ENCODE measurements around the gene PKIB. TPM values are rescaled to one million over a fixed set of nuclear protein-coding genes. Genes with fewer than 3 reads are reported as not detected.
"Not testable (repeated sequence)": the region's sequence is repeated elsewhere in the genome, so short reads cannot be mapped to it uniquely, and the experiment has no call there.

Gene PKIB
- polyA plus RNA-seq, 5 donors: 1.7 to 2.7 (median 2.0) TPM

DNA sequence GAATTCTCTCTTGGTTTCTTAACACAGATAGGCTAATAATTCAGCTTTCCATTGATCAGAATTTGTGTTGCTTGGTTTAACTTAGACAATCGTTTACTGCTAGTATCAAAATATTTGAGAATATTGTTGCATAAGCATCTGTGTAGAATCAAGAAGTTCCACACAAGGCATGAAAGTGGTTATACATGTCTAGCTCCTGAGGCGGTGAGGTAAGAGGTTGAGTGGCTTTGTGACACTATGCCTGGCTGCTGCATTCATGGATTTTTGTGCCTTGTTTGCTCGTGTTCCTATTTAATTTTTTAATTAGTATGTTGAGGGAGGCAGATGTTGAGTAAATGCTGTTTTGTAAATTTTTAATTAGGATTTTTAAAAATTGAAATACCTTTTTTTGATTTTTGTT, 10.2 kb downstream of the PKIB start:
- no peak for DNase-seq

DNA sequence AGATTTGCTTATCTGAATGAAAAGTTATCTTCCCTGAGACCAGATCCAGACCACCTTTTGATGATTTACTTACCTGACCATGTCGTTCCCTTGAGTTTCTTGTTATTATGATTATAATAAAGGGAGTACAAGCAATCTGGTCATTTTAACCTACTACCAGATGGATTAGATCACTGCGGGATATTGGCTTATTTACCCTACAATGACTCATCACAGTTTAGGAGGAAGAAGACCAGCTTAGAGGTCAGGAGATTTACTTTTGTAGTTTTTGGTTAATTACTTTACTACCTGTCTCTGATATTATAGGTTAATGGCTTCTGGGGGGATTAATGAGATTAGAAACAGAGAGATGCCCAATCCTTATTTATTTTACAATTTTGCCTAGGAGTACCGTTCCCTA, 10.7 kb downstream of the PKIB start:
- no peak for DNase-seq

DNA sequence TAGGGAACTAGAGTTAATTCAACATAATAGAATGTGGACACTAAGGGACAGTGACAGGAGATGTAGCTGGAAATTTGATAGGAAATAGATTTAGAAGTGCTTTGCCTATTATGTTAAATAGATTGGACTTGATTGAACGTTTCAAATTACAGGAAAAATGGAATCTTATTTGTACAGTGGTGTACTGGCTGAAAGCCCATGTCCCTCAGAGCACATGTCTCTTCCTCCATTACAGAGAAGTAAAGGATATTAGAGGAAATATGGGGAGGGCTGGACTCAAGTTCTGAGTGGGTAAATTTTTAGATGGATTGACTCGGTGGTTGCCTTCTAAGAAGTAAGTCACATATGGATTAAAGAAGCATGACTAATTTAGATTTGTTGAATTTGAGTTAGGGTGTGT, 11.4 kb downstream of the PKIB start:
- DNase-seq: no peak

DNA sequence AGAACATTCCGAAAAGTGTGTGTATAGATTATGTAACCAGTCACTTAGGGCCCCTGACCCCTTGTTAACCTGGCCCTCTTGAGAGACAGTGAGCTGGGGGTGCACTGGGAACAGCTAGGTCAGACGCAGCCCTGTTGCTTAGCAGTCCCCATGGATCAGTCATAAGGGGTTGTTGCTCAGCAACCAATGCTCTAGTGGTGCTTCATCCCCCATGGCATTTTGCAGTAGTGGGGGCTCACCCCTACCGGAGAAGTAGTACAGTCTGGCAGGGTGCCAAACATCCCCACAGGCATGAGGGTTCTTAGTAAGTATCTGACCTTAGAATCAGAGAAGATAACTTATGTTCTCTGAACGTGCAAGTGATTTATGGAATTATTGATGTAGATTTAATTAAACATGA, 12.3 kb downstream of the PKIB start:
- DNase-seq: peak in 1 of 2 donors; percentile 8

DNA sequence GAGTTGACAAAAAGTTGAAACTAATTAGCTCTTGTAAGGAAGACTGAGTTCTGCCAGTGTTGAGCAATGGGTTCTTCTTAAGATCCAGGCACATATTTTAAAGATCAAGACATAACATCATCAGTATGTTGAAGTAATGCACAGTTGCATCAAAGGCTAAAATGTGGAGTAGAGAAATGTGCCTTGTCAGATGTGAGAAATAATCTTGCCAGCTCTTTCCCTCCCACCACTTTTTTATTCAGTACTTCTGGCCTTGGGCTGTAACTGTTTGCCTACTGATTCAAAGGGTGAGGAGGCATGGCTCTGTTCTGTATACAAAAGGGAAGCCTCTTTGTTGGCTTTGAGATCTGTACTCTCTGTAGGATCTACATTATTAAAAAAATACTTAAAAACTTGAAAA, 13.1 kb downstream of the PKIB start:
- DNase-seq: no peak

DNA sequence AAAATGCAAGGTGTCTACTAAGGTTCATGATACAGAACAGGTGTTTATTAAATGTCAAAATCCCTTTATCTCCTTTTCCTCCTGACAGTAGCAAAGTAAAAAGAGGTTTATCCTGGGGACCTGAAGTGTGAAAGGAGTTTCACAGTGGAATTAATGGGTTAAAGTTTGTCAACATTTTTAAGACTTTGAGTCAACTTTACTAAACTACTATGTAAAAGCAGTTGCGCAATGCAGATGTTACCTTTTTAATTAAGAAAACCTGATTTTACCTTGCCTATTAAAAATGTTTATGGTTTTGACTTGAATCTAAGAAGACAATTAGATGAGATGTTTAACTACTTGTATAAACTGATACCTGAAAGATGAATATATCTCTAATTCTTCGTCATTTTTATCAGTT, 14.6 kb downstream of the PKIB start:
- no peak for DNase-seq

DNA sequence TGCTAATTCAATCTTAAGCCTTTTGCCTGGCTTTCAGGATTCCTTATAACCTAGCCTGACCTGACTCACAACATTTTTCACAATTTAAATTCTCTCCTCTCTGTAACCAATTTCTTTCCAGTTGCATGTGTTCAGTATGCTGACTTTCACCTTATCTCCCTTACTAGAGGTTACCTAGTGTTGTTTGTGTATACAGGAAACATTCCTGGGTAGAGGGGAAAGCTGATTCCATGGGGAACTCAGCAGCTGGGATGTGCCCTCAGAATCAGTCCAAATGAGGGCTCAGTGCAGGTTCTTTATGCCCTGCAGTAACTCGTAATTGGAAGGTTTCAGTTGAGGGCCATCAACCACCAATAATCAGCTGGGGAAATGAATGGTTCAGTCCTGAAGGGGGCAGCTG, 18.5 kb downstream of the PKIB start:
- DNase-seq: no peak

DNA sequence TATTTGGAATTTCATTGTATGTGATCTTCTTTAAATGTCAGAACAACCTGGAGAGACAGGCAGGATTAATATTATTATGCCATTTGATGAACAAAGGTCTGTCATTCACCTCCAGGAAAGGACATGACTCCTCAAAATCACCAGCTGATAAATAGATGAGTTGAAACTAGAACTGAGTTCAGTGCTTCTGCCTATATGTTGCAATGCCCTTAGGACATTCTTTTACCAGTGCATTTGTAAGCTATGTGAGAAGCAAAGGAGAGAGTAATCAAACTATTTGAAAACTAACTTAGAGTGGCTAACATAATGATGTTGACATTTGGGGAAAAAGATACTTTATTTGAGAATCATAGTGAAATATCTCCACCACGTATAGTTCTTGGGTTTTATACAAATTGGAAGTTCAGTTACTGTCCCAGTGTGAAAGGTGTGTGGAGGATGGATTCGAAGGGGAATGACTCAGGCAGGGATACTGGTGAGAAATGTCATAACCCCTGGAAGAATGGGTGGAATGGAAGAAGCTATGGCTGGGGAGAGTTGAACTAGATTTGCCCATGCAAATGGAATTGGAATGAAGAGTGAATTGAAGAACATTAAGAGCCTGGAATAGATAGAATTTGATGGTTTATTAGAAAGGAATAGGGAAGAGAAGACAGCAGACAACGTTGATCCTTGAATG, 21.5 kb downstream of the PKIB start:
- no peak for DNase-seq

DNA sequence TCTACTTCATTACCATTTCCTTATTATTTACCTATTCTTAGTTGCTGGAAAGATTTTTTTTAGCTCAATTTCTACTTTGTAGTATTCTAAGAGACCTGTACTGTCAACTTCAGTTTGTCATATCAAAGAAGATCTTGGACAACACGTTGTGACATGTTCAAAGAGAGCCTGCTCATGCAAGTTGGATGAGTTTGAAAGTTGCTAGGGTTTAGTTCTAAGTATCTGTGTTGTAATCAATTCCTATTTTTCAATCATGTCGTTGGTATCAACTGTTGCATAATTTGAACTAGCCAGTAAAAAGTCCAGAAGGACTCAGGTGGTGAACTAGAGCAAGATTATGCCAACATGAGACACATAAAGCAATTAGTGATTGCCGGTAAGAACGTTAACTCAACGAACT, 30.2 kb downstream of the PKIB start:
- DNase-seq: no peak

DNA sequence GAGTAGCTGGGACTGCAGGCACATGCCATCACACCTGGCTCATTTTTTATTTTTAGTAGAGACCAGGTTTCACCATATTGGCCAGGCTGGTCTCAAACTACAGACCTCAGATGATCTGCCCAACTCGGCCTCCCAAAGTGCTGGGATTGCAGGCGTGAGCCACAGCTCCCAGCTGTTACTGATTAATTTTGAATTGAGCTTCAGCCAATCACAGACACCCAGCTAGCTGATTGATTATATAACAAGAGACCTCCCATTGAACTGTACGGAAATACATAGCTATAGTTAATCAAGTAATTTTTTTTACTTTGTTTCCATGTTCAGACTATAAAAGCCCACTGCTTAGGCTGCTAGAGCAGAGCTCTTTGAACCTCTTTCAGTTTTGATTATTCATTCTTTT, 31.6 kb downstream of the PKIB start:
- no peak for DNase-seq

DNA sequence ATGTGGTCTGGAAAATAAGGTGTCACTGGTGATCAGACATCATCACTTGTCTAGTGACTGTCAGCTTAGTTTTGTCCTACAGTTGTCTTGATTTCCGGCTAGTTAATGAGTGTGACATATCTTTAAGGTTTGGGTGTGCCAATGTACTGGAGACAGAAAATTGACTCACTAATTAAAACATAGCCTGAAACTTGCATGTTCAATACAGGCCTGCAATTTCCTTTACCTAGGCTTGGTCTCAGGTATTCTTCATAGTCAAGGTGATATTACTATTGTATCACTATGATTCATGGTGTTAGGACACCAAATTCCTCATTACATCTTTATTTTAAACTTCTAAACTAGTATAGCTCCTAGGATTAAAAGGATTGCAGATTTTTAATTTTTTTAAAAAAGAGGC, 32.4 kb downstream of the PKIB start:
- DNase-seq: not testable (repeated sequence)

DNA sequence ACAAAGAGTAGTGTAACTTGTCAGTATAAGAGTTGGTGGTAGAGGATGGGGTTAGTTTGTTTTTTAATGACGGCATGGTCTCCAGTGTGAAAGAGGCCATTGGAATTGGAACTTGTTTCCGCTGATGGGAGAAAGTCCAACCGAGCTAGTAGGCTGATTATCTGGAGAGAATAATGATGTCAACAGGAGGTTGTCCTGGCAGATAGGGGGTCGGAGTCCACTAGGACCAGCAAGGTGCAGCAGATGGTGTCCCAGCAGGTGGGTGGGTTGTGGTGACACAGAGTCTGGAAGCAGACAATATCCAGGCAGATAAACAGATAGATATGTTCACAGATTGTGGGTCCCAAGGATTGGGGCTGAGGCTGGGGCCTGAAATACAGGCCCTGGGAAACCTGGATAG, 35.1 kb downstream of the PKIB start:
- DNase-seq: no peak

DNA sequence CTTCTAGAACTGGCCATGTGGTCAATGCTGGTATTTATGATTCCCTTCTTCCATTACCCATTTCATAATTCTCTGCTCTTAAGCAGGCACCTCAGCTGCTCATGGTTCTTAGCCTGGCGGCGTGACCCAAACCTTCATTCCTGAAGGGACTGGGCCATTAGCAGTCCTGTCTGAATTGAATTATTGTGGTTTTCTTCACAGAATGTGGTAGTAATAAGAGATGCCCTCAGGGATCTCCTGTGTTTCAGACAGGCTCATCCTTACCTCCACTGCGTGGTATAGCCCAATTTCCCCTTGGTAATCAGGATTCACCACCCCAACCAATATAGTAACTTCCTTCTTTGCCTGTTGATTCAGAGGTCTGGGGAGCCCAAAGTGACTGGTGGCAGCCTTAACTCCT, 37.6 kb downstream of the PKIB start:
- DNase-seq: no peak

DNA sequence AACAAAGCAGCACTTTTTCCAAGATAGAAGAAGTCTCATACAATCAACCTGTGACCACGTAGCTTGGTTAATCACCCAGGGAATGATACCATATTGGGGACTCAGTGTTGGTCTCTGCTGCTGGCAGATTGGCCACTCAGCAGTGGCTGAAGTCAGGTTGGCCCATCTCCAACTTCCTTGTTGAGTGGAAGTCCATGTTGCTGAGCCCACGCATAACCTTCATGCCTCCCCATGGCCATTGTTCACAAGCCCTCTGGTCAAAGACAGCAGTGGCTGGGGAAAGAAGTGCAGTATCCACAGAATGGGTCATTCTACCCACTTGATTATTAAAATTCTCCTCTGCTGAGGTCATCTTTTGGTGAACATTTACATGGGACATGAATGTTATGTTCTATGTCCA, 38.5 kb downstream of the PKIB start:
- DNase-seq: no peak

DNA sequence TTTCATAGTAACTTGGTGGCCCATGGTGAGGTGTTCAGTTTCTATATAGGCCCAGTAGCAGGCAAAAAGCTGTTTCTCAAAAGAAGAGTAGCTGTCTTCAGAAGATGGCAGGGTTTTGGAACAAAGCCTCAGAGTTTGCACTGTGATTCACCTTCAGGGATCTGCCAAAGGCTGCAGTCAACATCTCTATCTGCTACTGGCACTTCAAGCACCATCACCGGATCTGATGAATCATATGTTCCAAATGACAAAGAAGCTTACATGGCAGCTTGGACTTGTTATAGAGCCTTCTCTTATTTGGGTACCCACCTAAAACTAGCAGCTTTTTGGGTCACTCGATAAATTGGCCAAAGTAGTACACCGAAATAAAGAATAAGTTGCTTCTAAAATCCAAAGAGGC, 39.5 kb downstream of the PKIB start:
- no peak for DNase-seq

DNA sequence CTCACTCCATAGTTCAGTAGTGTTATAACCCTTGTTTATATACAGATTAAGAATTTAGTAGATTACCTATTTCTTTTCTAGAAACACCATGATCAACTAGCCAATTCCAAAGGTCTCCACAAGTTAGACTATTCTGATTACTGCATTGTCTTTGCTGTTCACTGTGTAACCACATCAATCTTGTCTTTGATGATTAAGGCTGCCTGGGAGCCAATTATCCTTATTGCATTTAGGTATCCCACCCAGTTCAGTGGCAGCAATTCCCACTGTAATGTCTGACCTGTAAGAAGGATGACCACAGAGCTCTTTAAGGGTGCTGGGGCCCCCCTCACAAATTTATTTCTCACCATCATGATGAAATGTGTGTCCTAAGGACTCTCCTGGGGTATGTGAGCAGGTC, 40.2 kb downstream of the PKIB start:
- DNase-seq: no peak

DNA sequence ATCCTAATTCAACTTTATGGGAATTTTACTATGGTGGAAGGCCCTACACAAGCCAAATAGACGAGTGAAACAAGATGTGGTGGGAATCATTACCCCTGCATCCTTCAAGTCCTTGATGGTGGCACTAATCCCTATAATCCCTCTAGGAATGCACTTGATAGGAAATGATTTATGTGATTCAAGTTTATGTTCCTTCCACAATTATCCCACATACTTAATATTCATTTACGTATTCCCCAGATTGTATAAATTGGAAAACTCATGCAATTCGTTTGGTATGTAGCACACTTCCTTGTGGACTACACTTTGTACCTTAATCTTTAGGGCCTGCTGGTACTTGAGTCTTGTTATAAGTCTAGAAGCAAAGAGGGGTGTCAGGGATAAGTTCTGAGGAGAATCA, 40.8 kb downstream of the PKIB start:
- no peak for DNase-seq

DNA sequence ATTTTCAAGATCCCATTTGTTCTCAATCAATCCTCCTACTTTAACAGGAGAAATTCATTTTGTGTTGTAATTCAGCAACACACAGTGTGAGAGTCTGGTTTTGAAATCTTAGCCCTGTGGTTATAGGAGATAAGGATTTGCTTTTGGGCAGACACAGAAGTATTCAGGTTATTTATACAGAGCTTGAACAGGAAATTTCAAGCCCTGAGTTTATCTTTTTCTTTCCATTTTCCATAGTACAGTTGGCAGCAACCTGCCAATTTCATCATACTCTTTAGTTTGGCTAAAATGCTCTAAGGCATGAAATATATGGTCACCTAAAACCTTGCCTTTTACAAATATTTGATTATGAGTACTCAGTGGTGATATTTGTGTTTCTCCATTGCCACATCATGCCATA, 41.4 kb downstream of the PKIB start:
- DNase-seq: no peak

DNA sequence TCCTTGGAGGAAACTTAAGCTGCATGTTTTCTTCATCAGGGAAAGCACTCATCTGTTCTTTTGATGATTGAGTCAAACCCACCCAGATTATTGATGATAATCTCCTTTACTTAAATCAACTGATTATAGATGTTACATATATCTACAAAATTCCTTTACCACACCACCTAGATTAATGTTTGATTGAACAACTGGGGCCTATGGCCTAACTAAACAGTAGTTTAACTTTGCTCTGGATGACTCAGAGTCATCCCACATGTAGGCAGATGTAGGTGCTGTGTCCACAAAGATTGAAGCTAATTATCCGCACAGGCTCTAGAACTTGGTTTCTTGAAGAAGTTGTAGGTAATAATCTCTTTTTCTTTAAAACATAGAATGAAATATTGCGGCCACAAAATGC, 42.2 kb downstream of the PKIB start:
- no peak for DNase-seq

DNA sequence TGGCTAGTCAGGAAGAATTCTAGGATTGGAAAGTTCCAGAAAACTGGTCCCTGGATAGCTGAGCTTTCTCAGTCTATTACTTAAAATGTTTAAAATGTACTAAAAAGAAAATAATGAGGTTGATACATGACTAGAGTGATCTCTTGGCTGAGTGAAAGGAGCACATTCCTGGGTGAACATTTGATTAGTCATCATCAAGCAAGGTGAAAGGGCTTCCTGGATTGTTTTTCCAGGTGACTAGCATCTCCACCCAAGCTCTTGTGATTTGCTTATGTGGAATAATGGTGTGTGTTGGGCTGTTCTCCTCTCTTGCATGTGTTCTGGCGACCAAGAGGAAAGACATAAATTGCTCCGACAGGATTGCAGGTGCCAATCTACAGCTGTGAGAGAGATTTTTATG, 42.9 kb downstream of the PKIB start:
- no peak for DNase-seq

DNA sequence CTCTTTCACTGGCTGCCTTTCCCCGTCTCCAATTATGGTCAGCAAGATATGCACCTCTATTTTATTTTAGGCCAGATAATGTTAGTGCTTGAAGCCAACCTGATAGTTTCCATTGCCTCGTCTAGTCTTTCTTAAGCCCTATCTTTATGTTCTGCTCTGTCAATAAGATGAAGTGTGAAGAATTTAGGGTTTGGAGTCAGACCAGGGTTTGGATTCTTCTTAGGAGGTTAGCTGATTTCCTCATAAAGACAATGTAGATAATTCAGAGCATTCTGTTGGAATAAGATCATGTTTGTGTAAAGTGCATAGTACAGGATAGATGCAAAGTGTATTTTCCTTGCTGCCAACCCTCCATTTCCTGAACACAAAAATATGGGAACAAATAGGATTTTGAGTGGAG, 43.8 kb downstream of the PKIB start:
- no peak for DNase-seq

DNA sequence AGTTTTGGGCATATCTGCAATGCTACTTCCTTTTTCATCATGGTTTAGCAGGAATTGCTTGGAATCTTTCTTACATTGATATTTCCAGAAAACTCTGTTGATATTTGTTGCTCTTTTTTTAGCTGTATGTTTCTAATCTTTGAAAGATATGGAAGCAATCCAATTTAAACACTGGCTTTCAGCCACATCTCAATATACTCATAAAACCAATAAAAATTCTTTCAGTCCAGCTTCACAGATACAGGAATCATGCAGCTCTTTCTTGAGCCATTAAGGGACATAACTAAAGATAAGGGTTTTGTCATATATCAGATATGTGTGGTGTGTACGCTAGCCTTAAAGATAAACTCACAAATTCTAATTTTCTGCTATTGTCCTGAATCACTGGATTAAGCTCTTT, 47.4 kb downstream of the PKIB start:
- DNase-seq: peak in 1 of 2 donors; percentile 29

DNA sequence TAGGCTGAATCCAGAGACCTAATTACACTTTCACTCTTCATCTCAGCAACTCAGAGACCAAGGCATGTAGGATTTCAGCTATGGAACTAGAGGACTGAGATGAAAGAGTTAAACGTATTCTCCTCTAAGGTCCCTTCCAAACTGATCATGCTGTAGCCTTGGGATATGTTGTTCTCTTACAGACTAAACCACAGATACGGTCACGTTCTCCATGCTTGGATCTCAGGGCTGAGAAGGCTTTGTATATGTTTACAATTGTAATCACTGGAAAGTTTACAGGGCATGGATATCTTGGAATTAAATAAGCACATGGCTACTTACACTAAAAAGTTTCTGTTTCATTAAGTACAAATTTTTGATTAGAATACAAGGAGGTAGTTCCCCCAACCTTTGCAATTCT, 50.1 kb downstream of the PKIB start:
- DNase-seq: no peak

DNA sequence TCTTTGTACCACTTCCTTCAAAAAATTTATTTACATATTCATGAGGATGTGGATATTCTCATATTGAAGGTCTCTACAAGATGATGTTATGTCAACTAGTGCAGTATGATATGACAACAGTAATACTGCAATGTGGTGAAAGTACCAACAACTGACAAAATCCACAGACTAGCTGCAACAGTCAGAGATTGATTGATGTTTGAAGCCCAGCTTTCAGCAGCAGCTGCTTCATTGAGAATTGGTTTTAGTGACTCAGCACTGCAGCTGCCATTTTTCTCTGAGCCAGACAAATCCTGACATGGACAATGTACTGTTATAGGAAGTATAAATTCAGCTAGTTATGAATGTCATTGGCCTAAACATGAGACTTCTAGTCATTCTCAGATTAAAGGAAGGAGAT, 53.8 kb downstream of the PKIB start:
- DNase-seq: no peak

DNA sequence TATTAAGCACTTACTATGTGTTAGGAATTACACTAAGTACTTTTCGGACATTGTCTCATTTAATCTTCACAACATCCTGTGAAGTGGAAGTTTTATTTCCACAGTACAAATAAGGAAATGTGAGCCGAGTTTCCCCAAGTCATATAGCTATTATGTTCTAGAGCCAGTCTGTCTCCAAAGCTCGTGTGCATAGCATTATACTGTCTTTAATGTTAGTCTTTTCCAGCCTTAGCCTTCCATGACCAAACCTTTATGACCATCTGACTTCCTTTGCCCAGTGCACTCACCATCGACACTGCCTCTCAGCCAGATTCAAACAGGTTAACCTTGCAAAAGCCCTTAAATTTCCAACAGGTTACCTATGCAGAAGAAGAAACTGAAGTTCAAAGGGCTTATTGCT, 55.7 kb downstream of the PKIB start:
- DNase-seq: no peak

Measured in right lung (tissue), 5 donors.